Mesendoderm (in vitro differentiated cells): Measurements from ENCODE around the gene FAM200B.

Experiments used
- DNase-seq: peaks from one replicate; pipeline ENCODE4 v3.0.0; 2013
- H2AK5ac ChIP-seq: 2 replicates; pipeline ENCODE4 v1.6.1; 2013; ENCODE audit warnings: low read length, inconsistent platforms
- H2BK120ac ChIP-seq: 2 replicates; pipeline ENCODE4 v1.6.1; 2013; ENCODE audit warnings: low read depth, mild to moderate bottlenecking, low read length, moderate library complexity, mixed read lengths
- H2BK15ac ChIP-seq: replicated peaks from 2 replicates; pipeline ENCODE4 v1.6.1; 2013; ENCODE audit warnings: low read depth, mild to moderate bottlenecking, moderate library complexity
- H2BK5ac ChIP-seq: 2 replicates; pipeline ENCODE4 v1.6.1; 2013; ENCODE audit warnings: low read length, inconsistent platforms
- H3K18ac ChIP-seq: 2 replicates; pipeline ENCODE4 v1.6.1; 2013; ENCODE audit warnings: mild to moderate bottlenecking, low read length, mixed read lengths
- H3K23ac ChIP-seq: one replicate; pipeline ENCODE4 v1.6.1; 2013; ENCODE audit warnings: low read length
- H3K27ac ChIP-seq: 2 replicates; pipeline ENCODE4 v1.5.1; 2013; ENCODE audit warnings: low read depth, mild to moderate bottlenecking, inconsistent platforms, low read length, moderate library complexity
- H3K27me3 ChIP-seq: 2 replicates; pipeline ENCODE4 v1.6.1; 2013; ENCODE audit warnings: low read length, control low read depth, mild to moderate bottlenecking, inconsistent platforms; ENCODE audit not compliant: insufficient read depth, poor library complexity
- H3K36me3 ChIP-seq: 2 replicates; pipeline ENCODE4 v1.6.1; 2013; ENCODE audit warnings: low read length, inconsistent platforms; ENCODE audit not compliant: control insufficient read depth, insufficient read depth
- H3K4ac ChIP-seq: one replicate; pipeline ENCODE4 v1.6.1; 2013; ENCODE audit warnings: low read depth, mild to moderate bottlenecking, low read length, moderate library complexity
- H3K4me1 ChIP-seq: 2 replicates; pipeline ENCODE4 v1.6.1; 2013; ENCODE audit warnings: low read depth, low read length, inconsistent platforms; ENCODE audit not compliant: control insufficient read depth
- H3K4me2 ChIP-seq: 2 replicates; pipeline ENCODE4 v1.6.1; 2013; ENCODE audit warnings: low read length
- H3K4me3 ChIP-seq: 2 replicates; pipeline ENCODE4 v1.5.1; 2013; ENCODE audit warnings: mild to moderate bottlenecking, low read length
- H3K56ac ChIP-seq: one replicate; pipeline ENCODE4 v1.6.1; 2013; ENCODE audit warnings: low read length
- H3K79me1 ChIP-seq: 2 replicates; pipeline ENCODE4 v1.6.1; 2013; ENCODE audit warnings: low read length, inconsistent platforms
- H3K79me2 ChIP-seq: 2 replicates; pipeline ENCODE4 v1.6.1; 2013; ENCODE audit warnings: mild to moderate bottlenecking, low read length; ENCODE audit not compliant: control insufficient read depth, insufficient read depth
- H3K9ac ChIP-seq: 2 replicates; pipeline ENCODE4 v1.6.1; 2013; ENCODE audit warnings: low read length, inconsistent platforms
- H4K5ac ChIP-seq: one replicate; pipeline ENCODE4 v1.6.1; 2013; ENCODE audit warnings: low read length
- H4K8ac ChIP-seq: one replicate; pipeline ENCODE4 v1.6.1; 2013; ENCODE audit warnings: low read depth, mild to moderate bottlenecking, control low read depth, low read length, moderate library complexity
- WGBS: extraction: QIAGEN DNeasy Blood & Tissue Kit; methylation state at CpG from one replicate; pipeline ENCODE4 v1.1.7; 2013; ENCODE audit warnings: low lambda C conversion rate, missing lambda C conversion rate; ENCODE audit not compliant: insufficient coverage; ENCODE audit errors: extremely low coverage; 5-methylcytosine and 5-hydroxymethylcytosine counted together

FAM200B gene

GRCh38 chr4:15676039-15676438 lies 5.6 kb upstream of the FAM200B start:
- no peaks in the 10 kb centered on the region for H3K36me3 ChIP-seq
- no peak overlapping the region for H3K23ac ChIP-seq

GRCh38 chr4:15676899-15677298 lies 4.7 kb upstream of the FAM200B start:
- H3K27ac ChIP-seq, result no peak overlapping the region
- H3K4ac ChIP-seq, result no peak overlapping the region
- no peak overlapping the region for H3K56ac ChIP-seq
- H3K79me2 ChIP-seq, result peaks cover 32% of the 10 kb centered on the region
- H4K8ac ChIP-seq, result no peak overlapping the region
- H3K79me1 ChIP-seq, result peaks cover 8% of the 10 kb centered on the region
- no peak overlapping the region for H3K4me3 ChIP-seq
- H2BK120ac ChIP-seq, result no peak overlapping the region
- no peak overlapping the region for H3K23ac ChIP-seq
- peaks cover 4% of the 10 kb centered on the region for H3K4me1 ChIP-seq
- H4K5ac ChIP-seq, result no peak overlapping the region
- no CpG with 5 or more reads among the region's 6 CpGs for WGBS
- no peak overlapping the region for H2AK5ac ChIP-seq
- H2BK15ac ChIP-seq, result no peak overlapping the region
- no peaks in the 10 kb centered on the region for H3K36me3 ChIP-seq
- H3K27me3 ChIP-seq, result no peaks in the 10 kb centered on the region
- no peak overlapping the region for H3K9ac ChIP-seq
- no peak overlapping the region for H2BK5ac ChIP-seq
- H3K4me2 ChIP-seq, result no peak overlapping the region
- H3K18ac ChIP-seq, result no peak overlapping the region
- no peak for DNase-seq

More at GRCh38 chr4:15676039-15676438, 5.6 kb upstream of the FAM200B start:
- H3K79me2 ChIP-seq, result peaks cover 31% of the 10 kb centered on the region
- no peak overlapping the region for H3K27ac ChIP-seq
- no CpG with 5 or more reads among the region's 1 CpG for WGBS
- H2BK15ac ChIP-seq, result no peak overlapping the region
- no peak overlapping the region for H4K8ac ChIP-seq
- H3K4me2 ChIP-seq, result no peak overlapping the region
- peaks cover 4% of the 10 kb centered on the region for H3K4me1 ChIP-seq
- H3K4me3 ChIP-seq, result no peak overlapping the region
- H3K27me3 ChIP-seq, result no peaks in the 10 kb centered on the region
- no peak overlapping the region for H2AK5ac ChIP-seq
- no peak overlapping the region for H3K9ac ChIP-seq
- no peak overlapping the region for H3K18ac ChIP-seq
- H3K79me1 ChIP-seq, result peaks cover 8% of the 10 kb centered on the region
- DNase-seq, result no peak
- H4K5ac ChIP-seq, result no peak overlapping the region
- no peak overlapping the region for H2BK5ac ChIP-seq
- no peak overlapping the region for H2BK120ac ChIP-seq
- no peak overlapping the region for H3K4ac ChIP-seq
- no peak overlapping the region for H3K56ac ChIP-seq

DNA sequence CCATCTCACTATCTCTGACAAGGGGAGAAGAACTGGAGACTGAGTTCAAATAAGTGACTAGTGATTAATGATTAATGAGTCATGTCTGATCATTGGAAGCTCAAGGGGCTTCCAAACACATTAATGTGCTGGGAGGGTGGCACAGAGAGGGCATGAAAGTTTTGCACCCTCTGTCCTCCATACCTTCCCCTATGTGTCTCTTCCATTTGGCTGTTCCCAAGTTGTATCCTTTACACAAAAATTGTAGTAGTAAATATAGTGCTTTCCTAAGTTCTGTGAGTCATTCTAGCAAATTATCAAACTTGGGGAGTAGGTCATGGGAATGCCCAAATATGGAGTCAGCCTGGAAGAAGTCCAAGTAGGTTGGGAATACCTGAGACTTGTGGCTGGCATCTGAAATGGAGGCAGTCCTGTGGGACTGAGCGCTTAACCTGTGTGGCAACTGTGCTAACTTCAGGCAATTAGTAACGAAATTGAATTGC lies 4.1 kb upstream of the FAM200B start:
- Histone ChIP-seq H3K79me2 (peaks cover 36% of the 10 kb centered on the region), H3K18ac (no peak overlapping the region), H2BK15ac (no peak overlapping the region), H3K79me1 (peaks cover 6% of the 10 kb centered on the region), H4K8ac (no peak overlapping the region), H2AK5ac (no peak overlapping the region), H3K27me3 (no peaks in the 10 kb centered on the region), H4K5ac (no peak overlapping the region), H2BK120ac (no peak overlapping the region), H3K36me3 (no peaks in the 10 kb centered on the region), H3K56ac (no peak overlapping the region), H3K27ac (no peak overlapping the region), H3K9ac (no peak overlapping the region), H3K4me2 (no peak overlapping the region), H3K23ac (no peak overlapping the region), H3K4me1 (peaks cover 4% of the 10 kb centered on the region), H3K4ac (no peak overlapping the region), H2BK5ac (no peak overlapping the region), H3K4me3 (no peak overlapping the region)
- no CpG with 5 or more reads among the region's 2 CpGs for WGBS
- DNase-seq, result peak; percentile 63

- H4K5ac ChIP-seq, result no peak overlapping the region
- no peaks in the 10 kb centered on the region for H3K36me3 ChIP-seq
- no peak for DNase-seq
- peak overlapping the region; percentile 97 for H3K56ac ChIP-seq
- peak overlapping the region; percentile 99 for H2BK120ac ChIP-seq
- peak overlapping the region; percentile 77 for H2BK5ac ChIP-seq
- H3K4me1 ChIP-seq, result peaks cover 4% of the 10 kb centered on the region
- no peak overlapping the region for H2AK5ac ChIP-seq
- H3K18ac ChIP-seq, result peak overlapping the region; percentile 97
- peak overlapping the region; percentile 80 for H3K4me3 ChIP-seq
- H3K23ac ChIP-seq, result no peak overlapping the region
- H3K27me3 ChIP-seq, result no peaks in the 10 kb centered on the region
- H3K79me1 ChIP-seq, result peaks cover 9% of the 10 kb centered on the region
- WGBS, result no CpG with 5 or more reads among the region's 14 CpGs
- peak overlapping the region; percentile 93 for H3K9ac ChIP-seq
- H2BK15ac ChIP-seq, result no peak overlapping the region
- H3K4me2 ChIP-seq, result no peak overlapping the region
- H3K79me2 ChIP-seq, result peaks cover 33% of the 10 kb centered on the region
- H4K8ac ChIP-seq, result no peak overlapping the region
- peak overlapping the region; percentile 100 for H3K27ac ChIP-seq
- peak overlapping the region; percentile 84 for H3K4ac ChIP-seq
These were observed 608 bp upstream of the FAM200B start for GRCh38 chr4:15681067-15681371.

GRCh38 chr4:15682242-15683142 lies 865 bp downstream of the FAM200B start:
- Histone ChIP-seq H2BK120ac (no peak overlapping the region), H3K18ac (peak overlapping the region; percentile 63), H2BK15ac (no peak overlapping the region), H2BK5ac (peak overlapping the region; percentile 91), H3K56ac (peak overlapping the region; percentile 99), H4K5ac (peak overlapping the region; percentile 33), H3K9ac (peak overlapping the region; percentile 98), H3K79me1 (peaks cover 7% of the 10 kb centered on the region), H3K27ac (peak overlapping the region; percentile 99), H3K4me2 (peak overlapping the region; percentile 73), H4K8ac (peak overlapping the region; percentile 83), H2AK5ac (no peak overlapping the region), H3K4ac (peak overlapping the region; percentile 65), H3K23ac (no peak overlapping the region), H3K4me3 (peak overlapping the region; percentile 91), H3K79me2 (peaks cover 29% of the 10 kb centered on the region), H3K4me1 (peaks cover under 1% of the 10 kb centered on the region), H3K36me3 (no peaks in the 10 kb centered on the region), H3K27me3 (no peaks in the 10 kb centered on the region)
- DNase-seq, result no peak
- WGBS, result no CpG with 5 or more reads among the region's 6 CpGs
